ENCODE results near the gene MEIS2. TPM values are rescaled to one million over a fixed set of nuclear protein-coding genes. Genes with fewer than 3 reads are reported as not detected.
A peak's percentile ranks its signal among the peaks of the same experiment; 100 is the strongest.

MEIS2 gene
- total RNA-seq, 2 experiments from 2014 or later, result not detected

DNA sequence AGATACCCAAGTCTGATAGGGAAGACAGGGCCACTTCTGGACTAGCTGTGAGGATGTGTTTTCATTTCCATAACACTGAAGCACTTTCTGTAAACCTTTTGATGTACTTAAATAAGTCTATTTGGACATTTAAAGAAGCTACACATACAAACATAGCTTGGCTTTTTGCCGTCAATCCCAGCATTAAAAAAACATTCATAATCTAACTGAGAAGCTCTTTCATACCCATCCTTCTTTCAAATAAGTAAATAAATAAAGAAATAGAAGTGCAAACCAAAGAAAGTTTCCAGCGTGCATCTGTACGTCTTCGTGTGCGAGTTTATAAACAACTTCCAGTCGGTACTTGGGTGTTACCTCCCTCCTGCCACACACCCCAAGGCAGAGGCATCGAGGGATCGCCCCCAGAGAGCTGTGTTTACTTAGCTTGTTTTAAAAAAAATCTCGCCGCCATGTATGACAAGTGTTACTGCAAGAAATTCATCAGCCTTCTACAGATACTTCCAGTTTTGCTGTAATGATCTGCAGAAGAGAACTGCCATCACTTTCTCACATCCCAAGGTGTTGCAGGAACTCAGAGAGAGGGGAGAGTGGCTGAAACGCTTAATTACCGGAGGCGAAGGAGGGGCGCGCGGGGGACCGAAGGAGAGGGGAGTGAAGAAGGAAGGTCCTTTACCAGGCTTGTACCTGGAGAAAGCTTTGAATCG is 9.0 kb upstream of the MEIS2 start:
- H3K27me3 Mint-ChIP-seq, result peaks cover 79% of the 10 kb centered on the region
- CTCF ChIA-PET, result interaction anchor here (1.6 kb wide), 1 partner anchor 225 kb away, joined by 12 read pairs; no protein-coding TSS in a partner anchor
- H3K27ac Mint-ChIP-seq, result no peak overlapping the region
- H3K36me3 Mint-ChIP-seq (ENCODE audit: low read depth), result peaks cover 2% of the 10 kb centered on the region
- H3K4me1 Mint-ChIP-seq, result peaks cover 4% of the 10 kb centered on the region
- no peak for DNase-seq
- no peaks in the 10 kb centered on the region for H3K9me3 Mint-ChIP-seq
- no peak overlapping the region for H3K4me3 Mint-ChIP-seq
- POLR2A ChIA-PET, result no interaction called here

DNA sequence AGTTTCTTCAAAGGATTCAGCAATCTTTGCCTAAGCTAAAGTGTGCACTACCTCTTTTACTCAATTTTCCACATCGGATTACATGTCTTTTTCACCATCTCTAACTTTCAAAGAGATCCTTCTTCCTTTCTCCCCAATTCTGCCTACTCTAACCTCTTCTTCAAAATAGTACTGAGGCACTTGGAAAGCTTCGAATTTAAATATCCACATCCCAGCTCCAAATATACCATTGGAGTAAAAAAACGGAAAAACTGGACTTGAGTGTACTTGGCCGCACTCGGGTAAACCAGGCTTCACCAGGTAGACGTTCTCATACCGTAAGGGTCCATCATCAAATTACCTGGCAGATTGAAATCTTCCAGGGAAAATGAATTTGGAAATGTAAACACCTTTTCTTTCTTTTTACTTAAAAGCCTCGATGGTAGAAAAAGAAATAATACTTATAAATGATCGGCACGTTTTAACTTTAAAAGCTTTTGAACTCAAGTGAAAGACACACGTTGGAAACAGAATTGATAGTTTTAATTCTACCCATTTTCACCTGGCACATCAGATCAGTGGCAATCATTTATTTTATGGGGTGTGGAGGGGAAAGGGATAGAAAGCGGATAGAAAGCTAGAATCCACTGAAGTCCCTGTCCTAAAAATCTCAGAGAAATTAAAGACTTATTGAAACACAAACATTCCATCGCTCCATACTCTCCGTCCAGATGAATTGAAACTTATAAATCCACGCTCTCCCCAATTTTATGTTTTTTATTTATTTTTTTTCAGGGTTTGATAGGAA is 8.2 kb upstream of the MEIS2 start:
- CTCF ChIA-PET, result interaction anchor here (1.6 kb wide), 1 partner anchor 225 kb away, joined by 12 read pairs; no protein-coding TSS in a partner anchor

DNA sequence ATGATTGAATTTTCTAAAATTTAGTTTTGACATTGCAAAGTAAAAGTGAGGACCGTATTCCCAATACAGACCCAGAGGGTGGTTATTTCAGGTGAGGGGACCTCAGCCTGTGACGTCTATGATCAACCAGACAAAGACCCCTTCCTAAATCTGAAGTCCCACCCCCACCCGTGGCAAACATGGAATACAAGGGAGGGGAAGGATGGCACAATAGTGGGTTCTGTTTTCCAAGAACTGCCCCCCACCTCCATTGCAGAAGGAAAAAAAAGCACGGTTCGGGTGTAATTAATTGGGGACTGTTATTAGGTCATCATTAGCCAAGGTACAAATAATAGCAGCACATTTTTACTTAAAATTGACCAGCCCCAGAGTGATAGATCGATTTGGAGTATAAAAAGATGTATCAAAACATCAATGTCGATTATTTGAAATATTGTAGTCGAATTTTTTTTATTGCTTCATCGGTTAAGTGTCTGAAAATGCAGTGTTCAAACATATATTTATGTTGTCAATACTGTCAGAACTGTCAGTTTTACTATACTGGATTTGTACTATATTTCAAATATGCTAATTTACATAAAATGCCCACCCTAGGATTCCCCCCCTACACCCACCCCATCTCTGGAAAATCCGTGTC is 7.5 kb upstream of the MEIS2 start:
- Mint-ChIP-seq H3K4me1 (peaks cover 4% of the 10 kb centered on the region), H3K4me3 (no peak overlapping the region), H3K9me3 (no peaks in the 10 kb centered on the region), H3K36me3 (ENCODE audit: low read depth) (peaks cover 4% of the 10 kb centered on the region), H3K27ac (no peak overlapping the region), H3K27me3 (peaks cover 92% of the 10 kb centered on the region)
- ChIA-PET CTCF (interaction anchor here (1.6 kb wide), 1 partner anchor 224 kb away, joined by 12 read pairs; no protein-coding TSS in a partner anchor), POLR2A (no interaction called here)
- no peak for DNase-seq

More for the DNA sequence above, 8.2 kb upstream of the MEIS2 start:
- no peak for DNase-seq
- peaks cover 2% of the 10 kb centered on the region for H3K36me3 Mint-ChIP-seq (ENCODE audit: low read depth)
- H3K27ac Mint-ChIP-seq, result no peak overlapping the region
- H3K4me1 Mint-ChIP-seq, result peaks cover 4% of the 10 kb centered on the region
- no peaks in the 10 kb centered on the region for H3K9me3 Mint-ChIP-seq
- no peak overlapping the region for H3K4me3 Mint-ChIP-seq
- peaks cover 87% of the 10 kb centered on the region for H3K27me3 Mint-ChIP-seq
- POLR2A ChIA-PET, result no interaction called here

DNA sequence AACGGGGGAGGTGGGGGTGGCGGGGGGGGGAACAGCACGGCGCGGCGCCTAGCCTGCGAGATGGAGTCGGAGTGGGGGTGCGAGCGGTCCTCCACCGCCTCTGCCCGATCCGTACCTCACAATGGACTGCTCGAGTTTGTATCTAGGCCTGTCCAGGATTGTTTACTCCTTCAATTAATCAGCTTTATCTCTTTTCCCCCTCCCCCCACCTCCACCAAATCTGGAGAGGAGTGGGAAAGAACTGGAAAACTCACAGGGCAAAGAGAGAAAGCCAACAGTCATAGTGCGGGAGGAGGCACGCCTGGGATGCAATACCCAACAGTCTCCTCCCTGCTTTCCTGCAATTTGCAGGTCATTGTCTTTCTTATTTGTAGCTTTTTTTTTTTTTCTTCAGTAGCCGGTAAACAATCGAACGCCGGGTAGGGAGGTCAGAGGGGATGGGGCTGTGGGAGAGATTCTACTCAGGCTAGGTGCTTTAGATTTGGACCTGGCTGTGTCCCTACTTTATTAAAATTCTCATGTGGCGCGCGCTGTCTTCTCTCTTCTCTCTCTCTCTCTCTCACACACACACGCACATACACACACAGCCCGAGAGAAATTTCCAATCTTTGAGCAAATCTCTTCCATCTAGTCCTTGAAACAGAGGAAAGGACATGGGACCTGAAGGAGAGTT is 6.9 kb upstream of the MEIS2 start:
- H3K27ac Mint-ChIP-seq, result no peak overlapping the region
- peaks cover 92% of the 10 kb centered on the region for H3K27me3 Mint-ChIP-seq
- peaks cover 6% of the 10 kb centered on the region for H3K4me1 Mint-ChIP-seq
- peak overlapping the region; percentile 9 for H3K4me3 Mint-ChIP-seq
- POLR2A ChIA-PET, result no interaction called here
- CTCF ChIA-PET, result no interaction called here
- no peak for DNase-seq
- no peaks in the 10 kb centered on the region for H3K9me3 Mint-ChIP-seq
- peaks cover 6% of the 10 kb centered on the region for H3K36me3 Mint-ChIP-seq (ENCODE audit: low read depth)

DNA sequence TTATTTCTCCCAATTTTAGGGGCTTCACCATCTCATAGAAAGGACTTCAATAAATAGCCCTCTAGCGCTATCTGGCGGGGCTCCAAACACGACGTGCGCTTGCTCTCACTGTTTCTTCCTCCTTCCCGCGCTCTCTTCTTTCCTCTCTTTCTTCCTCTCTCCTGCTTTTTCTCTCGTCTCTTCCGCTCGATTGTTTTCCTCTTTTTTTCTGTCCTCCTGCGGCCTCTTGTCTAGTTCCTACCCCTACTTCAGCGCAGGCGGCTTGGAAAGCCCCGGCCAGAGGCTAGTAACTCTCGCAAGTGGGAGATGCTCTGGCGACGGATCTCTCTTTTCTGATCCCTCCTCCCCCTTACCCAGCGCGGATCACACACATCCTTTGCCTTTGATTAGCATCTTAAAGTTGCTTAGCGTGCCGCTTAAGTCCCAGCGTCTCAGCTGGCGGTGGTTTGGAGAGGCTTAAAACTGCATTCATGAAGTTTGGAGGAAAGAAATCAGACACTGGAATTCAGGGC is 6.2 kb upstream of the MEIS2 start:
- ChIA-PET CTCF (no interaction called here), POLR2A (no interaction called here)
- Mint-ChIP-seq H3K27me3 (peaks cover 91% of the 10 kb centered on the region), H3K9me3 (no peaks in the 10 kb centered on the region), H3K27ac (no peak overlapping the region), H3K4me1 (peaks cover 8% of the 10 kb centered on the region), H3K36me3 (ENCODE audit: low read depth) (peaks cover 8% of the 10 kb centered on the region), H3K4me3 (no peak overlapping the region)
- DNase-seq, result no peak

DNA sequence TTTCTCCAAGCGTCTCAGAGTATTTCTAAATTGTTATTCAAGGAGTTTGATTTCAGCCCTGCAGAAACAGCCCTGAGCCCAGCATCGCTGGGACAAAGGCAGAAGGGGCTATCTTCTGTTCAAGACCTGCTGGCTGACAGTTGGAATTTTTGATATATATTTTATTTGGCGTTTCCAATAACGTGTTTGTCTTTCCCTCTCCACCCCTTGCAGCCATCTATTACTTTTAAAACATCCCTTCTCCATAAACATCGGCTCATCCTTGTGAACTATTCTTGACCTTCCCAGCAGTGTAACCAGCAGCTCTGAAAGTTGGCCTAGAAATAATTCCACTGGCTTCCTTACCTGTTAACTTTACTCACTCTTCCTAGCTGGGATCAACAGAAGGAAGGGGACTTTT is 5.5 kb upstream of the MEIS2 start:
- CTCF ChIA-PET, result interaction anchor here (0.6 kb wide), 1 partner anchor 1585 kb away, joined by 3 read pairs; no protein-coding TSS in a partner anchor
- no peaks in the 10 kb centered on the region for H3K9me3 Mint-ChIP-seq
- peaks cover 91% of the 10 kb centered on the region for H3K27me3 Mint-ChIP-seq
- no peak overlapping the region for H3K4me3 Mint-ChIP-seq
- no peak overlapping the region for H3K27ac Mint-ChIP-seq
- POLR2A ChIA-PET, result no interaction called here
- H3K4me1 Mint-ChIP-seq, result peaks cover 11% of the 10 kb centered on the region
- H3K36me3 Mint-ChIP-seq (ENCODE audit: low read depth), result peaks cover 12% of the 10 kb centered on the region
- no peak for DNase-seq

DNA sequence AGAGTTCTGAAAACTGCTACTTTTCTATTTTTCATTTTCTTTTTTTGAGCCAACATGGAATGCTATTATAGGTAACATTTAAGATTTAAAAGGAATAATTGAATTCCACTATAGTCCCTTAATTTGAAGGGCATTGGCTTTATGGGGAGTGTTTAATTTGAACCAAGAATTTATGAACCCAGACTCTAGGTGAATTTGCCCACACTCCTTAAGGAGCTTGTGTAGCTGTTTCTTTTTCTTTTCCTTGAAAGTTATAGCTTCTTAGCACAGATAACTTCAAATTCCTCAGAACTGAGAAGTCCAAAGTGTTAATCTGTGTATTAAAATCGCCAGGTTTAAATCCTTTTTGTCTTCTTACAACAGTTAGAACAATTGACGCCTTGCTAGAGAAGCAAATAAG is 4.7 kb upstream of the MEIS2 start:
- Mint-ChIP-seq H3K27ac (no peak overlapping the region), H3K4me1 (peaks cover 15% of the 10 kb centered on the region), H3K4me3 (no peak overlapping the region), H3K9me3 (no peaks in the 10 kb centered on the region), H3K36me3 (ENCODE audit: low read depth) (peaks cover 15% of the 10 kb centered on the region), H3K27me3 (peaks cover 90% of the 10 kb centered on the region)
- DNase-seq, result no peak
- ChIA-PET CTCF (no interaction called here), POLR2A (no interaction called here)

DNA sequence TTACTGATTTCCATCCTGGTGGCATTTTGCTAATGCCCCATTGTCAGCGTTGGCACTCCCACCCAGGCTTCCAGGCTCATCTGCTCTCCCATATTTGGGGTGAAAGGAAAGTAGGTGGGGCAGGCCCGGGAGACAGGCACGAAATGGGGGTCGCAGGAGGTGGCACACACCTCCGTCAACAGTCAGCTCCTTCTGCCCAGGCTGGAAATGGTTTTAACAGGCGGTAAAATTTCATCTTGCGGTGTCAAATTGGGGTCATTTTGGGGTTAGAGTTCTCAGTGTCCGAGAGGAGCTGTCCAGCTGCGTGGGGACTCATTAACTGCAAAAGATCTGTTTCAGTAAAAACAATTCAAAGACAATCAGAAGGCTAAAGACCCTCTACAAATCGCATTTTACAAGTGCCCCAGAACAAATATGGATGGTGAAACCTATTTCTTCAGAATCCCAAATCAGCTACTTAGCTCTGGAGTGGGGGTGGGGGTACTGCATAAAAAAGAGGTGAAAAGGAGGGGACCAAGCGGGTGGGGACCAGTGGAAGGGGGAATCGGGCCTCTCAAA is 4.2 kb upstream of the MEIS2 start:
- CTCF ChIA-PET, result no interaction called here
- no peak overlapping the region for H3K4me3 Mint-ChIP-seq
- peaks cover 18% of the 10 kb centered on the region for H3K4me1 Mint-ChIP-seq
- no peak for DNase-seq
- peaks cover 15% of the 10 kb centered on the region for H3K36me3 Mint-ChIP-seq (ENCODE audit: low read depth)
- H3K27me3 Mint-ChIP-seq, result peaks cover 90% of the 10 kb centered on the region
- no peaks in the 10 kb centered on the region for H3K9me3 Mint-ChIP-seq
- POLR2A ChIA-PET, result no interaction called here
- no peak overlapping the region for H3K27ac Mint-ChIP-seq

DNA sequence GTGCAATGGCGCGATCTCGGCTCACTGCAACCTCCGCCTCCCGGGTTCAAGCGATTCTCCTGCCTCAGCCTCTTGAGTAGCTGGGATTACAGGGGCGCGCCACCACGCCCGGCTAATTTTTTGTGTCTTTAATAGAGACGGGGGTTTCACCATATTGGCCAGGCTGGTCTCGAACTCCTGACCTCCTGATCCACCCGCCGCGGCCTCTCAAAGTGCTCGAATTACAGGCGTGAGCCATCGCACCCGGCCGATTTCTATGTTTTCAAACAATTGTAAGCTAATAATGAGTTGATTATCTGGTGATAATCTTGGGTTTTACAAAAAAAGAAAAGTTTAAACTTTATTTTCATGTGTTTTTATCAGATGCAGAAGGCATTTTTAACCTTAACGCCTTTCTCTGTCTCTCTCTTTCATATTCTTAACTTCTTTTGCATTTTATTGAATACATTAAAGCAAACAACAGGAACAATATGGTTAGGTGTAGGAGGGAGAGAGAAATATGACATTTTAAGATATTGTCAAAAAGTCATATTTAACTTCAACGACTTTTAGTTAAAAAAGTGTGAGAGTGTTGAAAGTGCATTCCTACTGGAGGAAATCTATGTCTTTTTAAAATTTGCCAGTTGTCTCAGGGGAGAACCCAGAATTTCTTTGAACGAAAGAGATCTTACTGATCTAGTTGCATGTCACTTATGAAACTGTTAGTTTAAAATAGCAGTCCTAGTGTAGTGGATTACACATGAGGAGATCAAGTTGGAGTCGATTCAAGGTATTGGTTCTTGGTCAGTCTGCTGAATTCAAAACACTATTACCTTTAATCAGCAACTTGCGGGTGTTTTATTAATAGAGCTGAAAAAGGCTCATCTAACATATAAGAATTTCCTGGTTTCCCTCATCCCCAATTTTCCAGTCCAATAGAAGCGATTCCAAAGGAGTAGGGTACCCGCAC is 3.4 kb upstream of the MEIS2 start:
- CTCF ChIA-PET, result no interaction called here
- POLR2A ChIA-PET, result no interaction called here
- Mint-ChIP-seq H3K9me3 (no peaks in the 10 kb centered on the region), H3K27me3 (peaks cover 88% of the 10 kb centered on the region), H3K27ac (no peak overlapping the region), H3K36me3 (ENCODE audit: low read depth) (peaks cover 15% of the 10 kb centered on the region), H3K4me1 (peaks cover 23% of the 10 kb centered on the region), H3K4me3 (no peak overlapping the region)
- DNase-seq, result no peak

DNA sequence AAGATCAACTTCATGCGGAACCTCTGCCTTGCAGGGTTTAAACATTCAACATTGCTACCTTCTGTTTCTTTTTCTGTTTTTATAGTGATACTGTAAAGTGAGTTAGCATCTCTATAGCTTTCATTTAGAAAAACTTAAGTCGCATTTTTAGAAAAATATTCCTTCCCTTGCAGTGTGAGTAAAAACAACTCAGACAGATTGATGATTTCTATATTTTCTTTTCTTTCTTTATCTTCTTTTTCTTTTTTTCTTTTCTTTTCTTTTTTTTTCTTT is 2.8 kb upstream of the MEIS2 start:
- POLR2A ChIA-PET, result no interaction called here
- Mint-ChIP-seq H3K9me3 (no peaks in the 10 kb centered on the region), H3K4me1 (peaks cover 29% of the 10 kb centered on the region), H3K36me3 (ENCODE audit: low read depth) (peaks cover 15% of the 10 kb centered on the region), H3K27ac (no peak overlapping the region), H3K27me3 (peaks cover 88% of the 10 kb centered on the region), H3K4me3 (no peak overlapping the region)
- no peak for DNase-seq
- CTCF ChIA-PET, result no interaction called here

DNA sequence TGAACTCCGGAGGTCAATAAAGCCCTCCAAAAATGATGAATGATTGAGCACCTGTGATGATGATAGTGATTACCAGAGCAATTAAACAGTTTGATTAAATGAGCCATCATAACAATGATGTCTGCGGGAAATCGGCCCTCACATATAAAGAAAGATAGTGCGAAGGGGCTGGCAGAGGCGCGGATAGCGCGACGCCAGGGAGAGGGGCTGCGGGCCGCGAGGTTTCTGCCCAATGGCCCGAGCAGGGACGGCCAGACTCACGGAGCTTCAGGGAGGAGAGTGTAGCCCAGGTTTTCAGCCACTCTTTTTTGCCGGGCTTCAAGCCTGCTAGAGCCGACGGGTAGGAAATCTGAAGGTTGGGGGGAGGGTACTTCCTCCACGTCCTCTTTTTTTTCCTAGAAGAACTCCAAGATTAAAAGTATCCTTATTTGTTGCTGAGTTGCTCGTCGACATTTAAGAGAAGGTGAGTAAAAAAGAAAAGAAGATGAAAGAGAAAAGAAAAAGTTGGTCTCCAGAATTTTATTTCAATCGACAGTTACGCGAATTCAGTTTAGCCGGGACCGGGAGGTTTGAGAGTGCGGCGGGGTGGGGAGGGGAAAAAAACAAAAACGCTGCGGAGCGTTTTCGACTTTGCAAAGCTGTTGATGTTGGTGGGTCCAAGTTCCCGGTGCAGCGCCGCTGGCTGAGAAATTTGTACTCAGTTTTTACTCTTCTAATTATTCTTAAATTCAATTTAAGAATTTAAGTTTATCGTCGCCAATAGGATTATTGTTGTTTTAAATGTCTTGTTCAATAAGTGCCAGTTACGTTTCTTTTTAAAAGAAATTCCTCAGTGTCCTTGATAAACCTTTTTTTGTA is 2.2 kb upstream of the MEIS2 start:
- ChIA-PET CTCF (interaction anchor here (0.6 kb wide), 1 partner anchor 9 kb away, joined by 8 read pairs; no protein-coding TSS in a partner anchor), POLR2A (no interaction called here)
- H3K36me3 Mint-ChIP-seq (ENCODE audit: low read depth), result peaks cover 15% of the 10 kb centered on the region
- DNase-seq, result no peak
- no peak overlapping the region for H3K27ac Mint-ChIP-seq
- peaks cover 88% of the 10 kb centered on the region for H3K27me3 Mint-ChIP-seq
- H3K4me3 Mint-ChIP-seq, result no peak overlapping the region
- peaks cover 31% of the 10 kb centered on the region for H3K4me1 Mint-ChIP-seq
- no peaks in the 10 kb centered on the region for H3K9me3 Mint-ChIP-seq
